ENCODE measurements around the gene VTCN1.

DNA sequence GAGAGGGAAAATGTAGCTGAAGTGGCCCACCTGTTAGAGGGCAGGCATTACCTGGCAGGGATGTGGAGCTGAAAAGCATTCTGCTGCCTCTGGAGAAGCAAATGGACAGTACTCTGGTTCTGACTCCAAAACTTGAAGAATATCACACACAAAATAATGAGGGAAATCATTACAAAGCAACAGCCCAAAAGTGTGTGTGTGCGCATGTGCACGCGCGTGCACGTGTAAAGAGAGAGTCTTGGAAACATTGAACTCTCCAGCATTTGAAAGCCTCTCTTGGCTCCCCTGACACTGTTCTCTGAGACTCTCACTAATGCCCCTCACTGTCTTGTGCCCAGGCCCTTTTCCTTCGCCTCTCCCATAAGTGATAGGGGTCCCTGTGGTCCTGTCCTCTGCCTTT is 2.3 kb upstream of the VTCN1 start:
- TF ChIP-seq CTCF (IDR thresholded peaks at IDR 0.05) (no peak), ZNF219 (CRISPR knock-in tag; IDR thresholded peaks at IDR 0.05; ENCODE audit: borderline replicate concordance) (no peak), NR1H2 (CRISPR knock-in tag; IDR thresholded peaks at IDR 0.05) (no peak), TEAD4 (CRISPR knock-in tag; IDR thresholded peaks at IDR 0.05) (no peak), USF2 (CRISPR knock-in tag; IDR thresholded peaks at IDR 0.05) (no peak), CREM (CRISPR knock-in tag; IDR thresholded peaks at IDR 0.05) (no peak)
- TF ChIP-seq, protein P1, sequence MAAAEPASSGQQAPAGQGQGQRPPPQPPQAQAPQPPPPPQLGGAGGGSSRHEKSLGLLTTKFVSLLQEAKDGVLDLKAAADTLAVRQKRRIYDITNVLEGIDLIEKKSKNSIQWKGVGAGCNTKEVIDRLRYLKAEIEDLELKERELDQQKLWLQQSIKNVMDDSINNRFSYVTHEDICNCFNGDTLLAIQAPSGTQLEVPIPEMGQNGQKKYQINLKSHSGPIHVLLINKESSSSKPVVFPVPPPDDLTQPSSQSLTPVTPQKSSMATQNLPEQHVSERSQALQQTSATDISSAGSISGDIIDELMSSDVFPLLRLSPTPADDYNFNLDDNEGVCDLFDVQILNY (CRISPR knock-in tag; IDR thresholded peaks at IDR 0.05): no peak

Measured in WTC11 (cell line).